ENCODE data around the gene PLBD2.

- no peak for TF ChIP-seq CTCF (IDR thresholded peaks at IDR 0.05)
- no peak for TF ChIP-seq POLR2A (IDR thresholded peaks at IDR 0.05)
These were observed 38.0 kb upstream of the PLBD2 start for GRCh38 chr12:113320401-113320800.

Measured in breast epithelium (tissue), 3 donors.